Astrocyte of the spinal cord (primary cell): ENCODE results near the gene FCHO2.
A peak's percentile ranks its signal among the peaks of the same experiment; 100 is the strongest.

ENCODE experiments used
- DNase-seq: peaks from one replicate; pipeline ENCODE4 v3.0.0; 2011; ENCODE audit warnings: low read depth, low spot score
- H3K4me3 ChIP-seq: 2 replicates; pipeline ENCODE4 v1.5.1; 2011; ENCODE audit warnings: low read depth, mild to moderate bottlenecking, low read length, moderate library complexity
- CTCF ChIP-seq: IDR thresholded peaks from 2 replicates; pipeline ENCODE4 v1.5.1; 2012; ENCODE audit warnings: low read depth, mild to moderate bottlenecking, low read length, inconsistent platforms
- in situ Hi-C: cut with HindIII; loops from 2 replicates; pipeline ENCODE4 v1.10.0; 2017; ENCODE audit warnings: low sequenced_read_pairs

The FCHO2 gene

GRCh38 chr5:73135429-73136054 is 179.7 kb downstream of the FCHO2 start:
- H3K4me3 ChIP-seq = no peak overlapping the region
- DNase-seq = peak; percentile 50
- TF ChIP-seq CTCF = peak; percentile 69
- in situ Hi-C loops = no loop called here

- no peak for DNase-seq
- in situ Hi-C loops = no loop called here
- H3K4me3 ChIP-seq = no peak overlapping the region
- no peak for TF ChIP-seq CTCF
Measured at GRCh38 chr5:73136055-73136562, 180.3 kb downstream of the FCHO2 start.

- no peak overlapping the region for H3K4me3 ChIP-seq
- in situ Hi-C loops = no loop called here
- no peak for TF ChIP-seq CTCF
- no peak for DNase-seq
Measured at GRCh38 chr5:73137563-73138530, 182.0 kb downstream of the FCHO2 start.

- H3K4me3 ChIP-seq = no peak overlapping the region
- in situ Hi-C loops = no loop called here
- TF ChIP-seq CTCF = no peak
- no peak for DNase-seq
Measured at GRCh38 chr5:73139485-73139884, 183.6 kb downstream of the FCHO2 start.
